Activated naive CD4-positive, alpha-beta T cell treated with anti-CD3 and anti-CD28 coated beads, Interleukin-2, amount 10 ng/mL, durations not matched to agents 7 days and 5 days (primary cell): ENCODE measurements around the gene TMEM253.
A peak's percentile ranks its signal among the peaks of the same experiment; 100 is the strongest.

ENCODE experiments used
- CTCF ChIA-PET: fragments of 350-600 bp; sonication (Branson Sonifier 250); formaldehyde crosslinking; loops from one replicate; lab custom pipeline; 2021; ENCODE audit warnings: antibody characterized with exemption; lab: Charles Lee
- DNase-seq: peaks from one replicate; pipeline ENCODE4 v3.0.0-alpha.2; 2020
- H3K27ac Mint-ChIP-seq: one replicate; pipeline ENCODE4 v1.8.0; 2021; ENCODE audit warnings: mild to moderate bottlenecking, moderate library complexity, mixed read lengths
- H3K27me3 Mint-ChIP-seq: one replicate; pipeline ENCODE4 v1.8.0; 2021; ENCODE audit warnings: mild to moderate bottlenecking, mixed read lengths
- H3K36me3 Mint-ChIP-seq: one replicate; pipeline ENCODE4 v1.8.0; 2021; ENCODE audit warnings: mixed read lengths
- H3K4me1 Mint-ChIP-seq: one replicate; pipeline ENCODE4 v1.8.0; 2021; ENCODE audit warnings: mixed read lengths
- H3K4me3 Mint-ChIP-seq: one replicate; pipeline ENCODE4 v1.8.0; 2021; ENCODE audit warnings: mild to moderate bottlenecking, moderate library complexity, mixed read lengths
- H3K9me3 Mint-ChIP-seq: one replicate; pipeline ENCODE4 v1.8.0; 2021; ENCODE audit warnings: mixed read lengths

Gene TMEM253

GRCh38 chr14:21100931-21101330 is at the start of gene TMEM253:
Gene TMEM253 (plus strand): TSS chr14:21101066. CDS start chr14:21101344, 278 bp downstream.
- Mint-ChIP-seq H3K4me3 (peak within 1 kb of the TSS; percentile 77), H3K36me3 (no peaks in the 10 kb centered on the region), H3K9me3 (no peaks in the 10 kb centered on the region), H3K27me3 (peaks cover 50% of the 10 kb centered on the region), H3K4me1 (peaks cover 42% of the 10 kb centered on the region), H3K27ac (no peak within 1 kb of the TSS)
- CTCF ChIA-PET, result interaction anchor here (6.8 to 13.9 kb wide), 3 partner anchors 6 to 86 kb away, joined by 72 to 208 read pairs (median 167); no protein-coding TSS in a partner anchor
- DNase-seq, result no peak

DNA sequence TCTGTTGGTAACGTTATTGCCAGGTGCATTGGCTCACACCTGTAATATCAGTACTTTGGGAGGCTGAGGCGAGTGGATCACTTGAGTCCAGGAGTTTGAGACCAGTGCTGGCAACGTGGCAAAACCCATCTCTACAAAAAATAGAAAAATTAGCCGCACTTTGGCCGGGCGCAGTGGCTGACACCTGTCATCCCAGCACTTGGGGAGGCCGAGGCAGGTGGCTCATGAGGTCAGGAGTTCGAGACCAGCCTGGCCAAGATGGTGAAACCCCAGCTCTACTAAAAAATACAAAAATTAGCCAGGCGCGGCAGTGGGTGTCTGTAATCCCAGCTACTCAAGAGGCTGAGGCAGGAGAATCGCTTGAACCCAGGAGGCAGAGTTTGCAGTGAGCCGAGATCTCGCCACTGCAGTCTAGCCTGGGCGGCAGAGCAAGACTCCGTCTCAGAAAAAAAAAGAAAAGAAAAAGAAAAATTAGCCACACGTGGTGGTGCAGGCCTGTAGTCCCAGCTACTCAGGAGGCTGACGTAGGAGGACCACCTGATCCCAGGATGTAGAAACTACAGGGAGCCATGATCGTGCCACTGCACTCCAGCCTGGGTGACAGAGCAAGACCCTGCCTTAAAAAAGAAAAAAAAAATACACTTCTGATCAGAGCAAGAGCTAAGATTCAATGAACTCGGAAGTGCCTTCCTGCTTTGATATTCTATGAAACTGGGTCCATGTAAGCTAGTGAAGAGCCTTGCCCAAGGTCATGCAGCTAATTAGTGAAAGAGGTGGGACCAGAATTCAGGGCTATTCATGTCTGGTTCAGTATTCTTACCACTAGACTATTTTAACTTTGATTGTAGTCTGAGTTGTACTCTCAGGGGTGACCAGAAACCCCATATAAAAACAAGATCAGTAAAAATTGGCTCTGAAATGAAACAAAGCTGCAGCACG is 47.4 kb upstream of the TMEM253 start:
- Mint-ChIP-seq H3K27me3 (peaks cover 19% of the 10 kb centered on the region), H3K36me3 (no peaks in the 10 kb centered on the region), H3K9me3 (no peaks in the 10 kb centered on the region), H3K27ac (no peak overlapping the region), H3K4me1 (no peaks in the 10 kb centered on the region), H3K4me3 (no peak overlapping the region)
- no peak for DNase-seq
- CTCF ChIA-PET, result interaction anchor here (0.7 to 1.2 kb wide), 3 partner anchors 12 to 51 kb away, joined by 3 to 4 read pairs (median 3); no protein-coding TSS in a partner anchor

DNA sequence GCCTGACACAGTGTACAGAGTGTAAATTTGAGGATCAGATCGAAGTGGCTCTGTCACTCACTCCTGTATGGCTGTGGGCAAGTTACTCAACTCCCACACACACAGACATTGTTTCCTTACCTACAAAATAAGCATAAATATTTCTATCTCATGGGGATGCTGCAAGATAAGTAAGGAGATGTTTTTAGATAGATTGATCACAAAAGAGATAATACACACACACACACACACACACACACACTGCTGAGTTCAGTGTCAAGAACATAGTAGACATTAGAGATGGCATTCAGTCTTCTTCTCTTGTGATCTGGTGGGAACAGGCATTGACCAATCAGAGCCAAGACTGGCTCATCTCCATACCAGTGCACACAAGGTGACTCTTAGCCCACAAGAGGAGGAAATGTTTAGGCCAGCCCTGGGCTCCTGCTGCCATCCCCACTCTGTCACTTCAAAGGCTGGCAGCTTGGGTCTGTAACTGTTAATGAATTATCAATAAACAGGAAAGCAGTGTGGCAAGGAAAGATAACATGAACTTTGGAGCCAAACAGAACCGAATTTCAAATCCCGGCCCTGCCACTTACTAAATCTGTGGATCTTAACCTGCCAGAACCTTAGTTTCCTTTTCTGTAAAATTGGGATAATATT is 46.6 kb upstream of the TMEM253 start:
- no peak for DNase-seq
- Mint-ChIP-seq H3K27ac (no peak overlapping the region), H3K4me1 (no peaks in the 10 kb centered on the region), H3K27me3 (peaks cover 24% of the 10 kb centered on the region), H3K4me3 (no peak overlapping the region), H3K36me3 (no peaks in the 10 kb centered on the region), H3K9me3 (no peaks in the 10 kb centered on the region)
- CTCF ChIA-PET, result interaction anchor here (0.7 to 1.2 kb wide), 3 partner anchors 13 to 52 kb away, joined by 3 to 4 read pairs (median 3); no protein-coding TSS in a partner anchor

DNA sequence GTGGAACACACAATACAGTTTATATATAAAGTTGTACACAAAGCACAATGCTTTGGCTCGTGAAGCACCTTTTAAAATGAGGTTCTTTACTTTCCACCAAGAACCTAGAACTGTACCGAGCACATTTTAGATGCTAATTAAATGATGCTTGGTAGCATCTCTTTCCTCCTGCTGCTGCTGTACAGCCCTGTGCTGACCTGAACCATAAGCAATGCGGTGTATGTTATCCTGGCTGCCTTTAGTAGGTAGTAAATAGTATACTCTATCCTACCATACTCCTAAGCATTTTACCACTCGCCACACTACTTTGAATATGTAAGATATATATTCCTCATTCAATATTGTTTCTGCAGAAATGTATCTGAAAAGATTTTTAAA is 46.1 kb upstream of the TMEM253 start:
- Mint-ChIP-seq H3K27me3 (peaks cover 21% of the 10 kb centered on the region), H3K4me3 (no peak overlapping the region), H3K4me1 (no peaks in the 10 kb centered on the region), H3K36me3 (no peaks in the 10 kb centered on the region), H3K9me3 (no peaks in the 10 kb centered on the region), H3K27ac (no peak overlapping the region)
- CTCF ChIA-PET, result no interaction called here
- DNase-seq, result no peak

- no peak overlapping the region for H3K27ac Mint-ChIP-seq
- DNase-seq, result no peak
- H3K4me3 Mint-ChIP-seq, result no peak overlapping the region
- peaks cover 19% of the 10 kb centered on the region for H3K27me3 Mint-ChIP-seq
- H3K9me3 Mint-ChIP-seq, result no peaks in the 10 kb centered on the region
- CTCF ChIA-PET, result no interaction called here
- no peaks in the 10 kb centered on the region for H3K4me1 Mint-ChIP-seq
- no peaks in the 10 kb centered on the region for H3K36me3 Mint-ChIP-seq
Measured at GRCh38 chr14:21055432-21056117, 45.3 kb upstream of the TMEM253 start.

- no peaks in the 10 kb centered on the region for H3K9me3 Mint-ChIP-seq
- DNase-seq, result no peak
- no peak overlapping the region for H3K4me3 Mint-ChIP-seq
- peaks cover 25% of the 10 kb centered on the region for H3K27me3 Mint-ChIP-seq
- H3K4me1 Mint-ChIP-seq, result no peaks in the 10 kb centered on the region
- H3K36me3 Mint-ChIP-seq, result no peaks in the 10 kb centered on the region
- CTCF ChIA-PET, result interaction anchor here (0.8 to 1.5 kb wide), 2 partner anchors 36 to 42 kb away, joined by 3 to 7 read pairs; no protein-coding TSS in a partner anchor
- H3K27ac Mint-ChIP-seq, result no peak overlapping the region
Measured at GRCh38 chr14:21056520-21057163, 44.2 kb upstream of the TMEM253 start.

GRCh38 chr14:21057803-21058675 is 42.8 kb upstream of the TMEM253 start, which contains the start of gene RNASE8:
Gene RNASE8 (plus strand): TSS chr14:21057822. CDS start chr14:21057893, 71 bp downstream.
- H3K36me3 Mint-ChIP-seq, result no peaks in the 10 kb centered on the region
- CTCF ChIA-PET, result interaction anchor here (0.7 to 1.5 kb wide), 3 partner anchors 9 to 35 kb away, joined by 3 to 7 read pairs (median 3); no protein-coding TSS in a partner anchor

DNA sequence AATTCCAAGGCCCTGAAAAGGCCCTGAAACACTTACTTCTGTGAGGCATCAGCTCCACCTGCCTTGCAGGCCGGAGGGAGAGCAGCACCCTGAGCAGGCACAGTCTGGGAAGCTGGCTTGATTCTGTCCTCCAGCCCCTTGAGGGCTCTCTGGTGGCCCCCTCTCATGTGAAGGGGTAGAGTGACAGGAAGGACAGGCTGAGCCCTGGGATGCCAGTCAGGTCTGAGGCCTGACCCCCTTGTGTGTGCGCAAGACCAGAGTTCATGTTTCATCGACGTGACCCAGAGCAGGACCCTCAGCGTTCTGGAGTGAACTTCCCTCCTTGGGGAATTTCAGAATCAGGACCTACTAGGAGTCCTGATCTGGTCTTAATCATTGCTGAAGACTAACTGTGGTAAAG is 42.0 kb upstream of the TMEM253 start:
- no peaks in the 10 kb centered on the region for H3K36me3 Mint-ChIP-seq
- CTCF ChIA-PET, result interaction anchor here (0.6 to 0.7 kb wide), 2 partner anchors 31 to 34 kb away, joined by 3 read pairs; no protein-coding TSS in a partner anchor
- H3K4me3 Mint-ChIP-seq, result no peak overlapping the region
- no peaks in the 10 kb centered on the region for H3K4me1 Mint-ChIP-seq
- H3K9me3 Mint-ChIP-seq, result no peaks in the 10 kb centered on the region
- H3K27me3 Mint-ChIP-seq, result peaks cover 40% of the 10 kb centered on the region
- H3K27ac Mint-ChIP-seq, result no peak overlapping the region
- no peak for DNase-seq

More at GRCh38 chr14:21057803-21058675, 42.8 kb upstream of the TMEM253 start, which contains the start of gene RNASE8:
- no peak within 1 kb of the TSS for H3K4me3 Mint-ChIP-seq
- no peak within 1 kb of the TSS for H3K27ac Mint-ChIP-seq
- no peaks in the 10 kb centered on the region for H3K9me3 Mint-ChIP-seq
- no peak for DNase-seq
- no peaks in the 10 kb centered on the region for H3K4me1 Mint-ChIP-seq
- H3K27me3 Mint-ChIP-seq, result peaks cover 34% of the 10 kb centered on the region

DNA sequence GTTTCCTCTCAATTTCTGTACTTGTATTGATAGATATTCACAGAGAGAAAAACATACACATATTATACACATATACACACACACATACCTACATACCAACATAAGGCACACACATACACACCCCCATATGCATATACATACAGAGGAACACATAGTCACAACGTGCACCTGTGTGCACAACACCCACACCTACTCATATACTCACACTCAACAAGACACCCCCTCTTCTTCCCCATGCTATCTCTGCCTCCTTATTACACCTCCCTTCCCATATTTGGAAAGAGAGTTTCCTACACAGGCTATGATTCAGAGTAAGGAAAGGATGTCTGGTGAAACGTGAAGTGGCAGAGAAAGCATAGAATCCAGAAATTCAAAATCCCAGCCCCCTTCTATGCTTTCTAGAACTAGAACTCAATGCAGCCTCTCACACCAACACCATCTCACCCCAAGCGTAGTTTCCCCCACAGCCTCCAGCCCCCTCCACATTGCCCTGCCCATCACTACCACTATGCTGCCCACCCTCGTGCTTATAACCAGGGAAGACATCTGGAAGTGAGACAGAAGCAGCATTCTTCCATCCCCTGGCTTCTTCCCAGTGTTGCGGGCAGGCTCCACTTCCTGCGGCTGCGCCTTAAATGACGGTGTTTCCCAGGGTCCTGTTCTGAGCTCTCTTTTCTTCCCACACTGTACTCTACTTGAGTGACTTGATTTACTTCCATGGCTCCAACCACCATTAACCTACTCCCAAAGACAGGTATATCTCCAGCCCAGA is 40.8 kb upstream of the TMEM253 start:
- H3K36me3 Mint-ChIP-seq, result no peaks in the 10 kb centered on the region
- no peak for DNase-seq
- peaks cover 44% of the 10 kb centered on the region for H3K27me3 Mint-ChIP-seq
- H3K4me1 Mint-ChIP-seq, result no peaks in the 10 kb centered on the region
- H3K27ac Mint-ChIP-seq, result no peak overlapping the region
- no peaks in the 10 kb centered on the region for H3K9me3 Mint-ChIP-seq
- H3K4me3 Mint-ChIP-seq, result no peak overlapping the region
- CTCF ChIA-PET, result no interaction called here

GRCh38 chr14:21060614-21061346 is 40.1 kb upstream of the TMEM253 start:
- H3K4me1 Mint-ChIP-seq, result no peaks in the 10 kb centered on the region
- CTCF ChIA-PET, result interaction anchor here (1.4 to 3.0 kb wide), 3 partner anchors 32 to 46 kb away, joined by 3 to 12 read pairs (median 5); no protein-coding TSS in a partner anchor
- H3K27me3 Mint-ChIP-seq, result peaks cover 50% of the 10 kb centered on the region
- no peak overlapping the region for H3K27ac Mint-ChIP-seq
- H3K36me3 Mint-ChIP-seq, result no peaks in the 10 kb centered on the region
- DNase-seq, result no peak
- H3K9me3 Mint-ChIP-seq, result no peaks in the 10 kb centered on the region
- H3K4me3 Mint-ChIP-seq, result no peak overlapping the region

DNA sequence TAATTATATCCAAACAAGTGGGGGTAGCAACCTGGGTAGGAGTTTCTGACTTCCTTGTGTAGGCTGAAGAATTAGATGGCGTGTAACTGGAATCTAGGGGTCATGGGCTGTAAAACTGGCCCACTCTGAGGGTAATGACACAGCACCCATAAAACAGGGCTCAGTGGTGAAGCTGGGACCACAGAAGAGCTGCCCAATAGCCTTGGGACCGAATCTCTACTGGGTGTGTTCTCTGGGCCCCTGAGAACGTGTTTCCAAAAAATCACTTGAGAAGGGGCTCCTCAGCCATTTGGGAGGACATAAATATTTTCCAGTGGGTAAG is 39.6 kb upstream of the TMEM253 start:
- no peaks in the 10 kb centered on the region for H3K36me3 Mint-ChIP-seq
- CTCF ChIA-PET, result interaction anchor here (1.4 to 3.0 kb wide), 3 partner anchors 31 to 46 kb away, joined by 3 to 12 read pairs (median 5); no protein-coding TSS in a partner anchor
- no peaks in the 10 kb centered on the region for H3K9me3 Mint-ChIP-seq
- H3K4me3 Mint-ChIP-seq, result no peak overlapping the region
- no peaks in the 10 kb centered on the region for H3K4me1 Mint-ChIP-seq
- no peak overlapping the region for H3K27ac Mint-ChIP-seq
- H3K27me3 Mint-ChIP-seq, result peaks cover 53% of the 10 kb centered on the region
- DNase-seq, result no peak
